Measurements from ENCODE around the gene NATD1. TPM values are rescaled to one million over a fixed set of nuclear protein-coding genes. Genes with fewer than 3 reads are reported as not detected.

NATD1 gene
- total RNA-seq, 2 experiments from 2014 or later, result 3.0 to 3.2 TPM

DNA sequence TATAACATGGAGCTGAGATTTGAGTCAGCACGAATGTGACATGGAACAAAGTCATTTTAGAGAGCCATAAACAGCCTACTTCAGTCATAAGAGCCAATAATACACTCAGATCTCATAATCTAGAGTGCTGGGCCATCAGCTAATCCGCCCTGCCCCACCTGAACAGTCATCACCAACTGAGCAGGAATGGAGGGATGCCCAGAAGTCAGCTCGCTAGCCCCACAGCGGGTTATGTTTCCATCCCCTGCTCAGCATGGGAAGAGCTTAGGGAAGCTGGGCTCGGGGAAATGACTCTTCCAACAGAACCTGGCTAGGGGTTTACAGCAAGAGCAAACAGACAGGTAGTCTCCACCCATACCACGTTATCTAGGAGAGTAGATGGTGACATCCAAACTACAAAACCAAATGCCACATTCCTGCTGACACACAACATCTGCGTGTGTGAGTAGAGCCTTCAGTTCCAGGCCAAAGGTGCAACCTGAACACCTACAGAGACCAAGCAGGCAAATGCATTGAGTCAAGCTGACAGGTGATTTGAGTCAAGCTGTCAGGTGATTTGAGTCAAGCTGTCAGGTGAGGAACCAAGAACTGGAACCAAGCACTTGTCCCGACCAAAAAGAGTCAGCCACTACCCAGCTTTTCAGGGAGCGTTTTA is 41.3 kb downstream of the NATD1 start:
- CTCF ChIA-PET, result interaction anchor here (0.8 to 1.7 kb wide), 4 partner anchors 10 to 28 kb away, joined by 3 to 6 read pairs (median 3); no protein-coding TSS in a partner anchor
- DNase-seq, result no peak
- POLR2A ChIA-PET, result no interaction called here
- H3K27ac Mint-ChIP-seq, result peak overlapping the region; percentile 46
- H3K9me3 Mint-ChIP-seq, result no peaks in the 10 kb centered on the region
- H3K36me3 Mint-ChIP-seq (ENCODE audit: low read depth), result peaks cover 26% of the 10 kb centered on the region
- H3K4me3 Mint-ChIP-seq, result peak overlapping the region; percentile 97
- H3K4me1 Mint-ChIP-seq, result peaks cover 52% of the 10 kb centered on the region
- H3K27me3 Mint-ChIP-seq, result no peaks in the 10 kb centered on the region

DNA sequence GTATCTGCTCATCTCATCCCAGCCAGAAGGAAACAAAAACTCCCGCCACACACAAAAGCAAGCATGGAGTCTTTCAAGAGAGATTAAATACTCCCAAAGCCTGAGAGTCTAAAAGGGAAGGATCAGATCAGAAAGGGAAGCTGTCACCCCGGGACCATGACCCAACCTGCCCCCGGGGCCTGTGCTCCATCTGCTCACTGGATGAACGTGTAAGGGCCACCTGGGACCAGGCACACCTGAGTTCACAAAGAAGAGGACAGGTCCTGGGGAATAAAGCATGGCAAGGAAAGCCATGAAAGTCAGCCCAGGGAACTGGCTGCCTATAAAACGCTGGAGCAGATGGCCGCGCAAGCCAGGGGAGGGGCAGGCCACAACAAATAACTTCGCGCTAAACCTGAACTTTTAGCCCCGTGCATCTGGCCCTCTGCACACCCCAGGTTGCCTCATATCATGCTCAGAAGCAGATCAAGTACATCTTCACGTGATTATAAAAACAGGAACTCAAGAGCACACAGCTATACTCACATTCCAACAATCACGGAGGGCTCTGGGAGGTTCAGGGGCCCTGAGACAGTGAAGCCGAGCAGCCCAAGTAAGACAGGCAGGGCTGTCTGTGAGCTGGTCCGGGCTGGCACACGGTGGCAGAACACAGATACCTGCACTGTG is 42.7 kb downstream of the NATD1 start:
- ChIA-PET CTCF (interaction anchor here (1.7 kb wide), 1 partner anchor 20 kb away, joined by 6 read pairs; no protein-coding TSS in a partner anchor), POLR2A (no interaction called here)
- Mint-ChIP-seq H3K27ac (no peak overlapping the region), H3K9me3 (no peaks in the 10 kb centered on the region), H3K4me3 (no peak overlapping the region), H3K4me1 (peaks cover 42% of the 10 kb centered on the region), H3K27me3 (no peaks in the 10 kb centered on the region), H3K36me3 (ENCODE audit: low read depth) (peaks cover 27% of the 10 kb centered on the region)
- DNase-seq, result no peak

- POLR2A ChIA-PET, result no interaction called here
- CTCF ChIA-PET, result no interaction called here
- no peaks in the 10 kb centered on the region for H3K27me3 Mint-ChIP-seq
- peaks cover 34% of the 10 kb centered on the region for H3K4me1 Mint-ChIP-seq
- H3K9me3 Mint-ChIP-seq, result no peaks in the 10 kb centered on the region
- DNase-seq, result no peak
- H3K36me3 Mint-ChIP-seq (ENCODE audit: low read depth), result peaks cover 27% of the 10 kb centered on the region
- H3K27ac Mint-ChIP-seq, result no peak overlapping the region
- H3K4me3 Mint-ChIP-seq, result no peak overlapping the region
These were observed 43.6 kb downstream of the NATD1 start for GRCh38 chr17:21209511-21210175.

GRCh38 chr17:21208352-21208751 is 44.9 kb downstream of the NATD1 start:
- peaks cover 32% of the 10 kb centered on the region for H3K4me1 Mint-ChIP-seq
- ChIA-PET CTCF (interaction anchor here (0.6 kb wide), 1 partner anchor 127 kb away, joined by 3 read pairs; no protein-coding TSS in a partner anchor), POLR2A (no interaction called here)
- H3K4me3 Mint-ChIP-seq, result no peak overlapping the region
- H3K36me3 Mint-ChIP-seq (ENCODE audit: low read depth), result peaks cover 26% of the 10 kb centered on the region
- no peaks in the 10 kb centered on the region for H3K9me3 Mint-ChIP-seq
- H3K27me3 Mint-ChIP-seq, result no peaks in the 10 kb centered on the region
- H3K27ac Mint-ChIP-seq, result no peak overlapping the region
- no peak for DNase-seq

GRCh38 chr17:21204935-21205334 is 48.3 kb downstream of the NATD1 start:
- peaks cover 7% of the 10 kb centered on the region for H3K4me1 Mint-ChIP-seq
- no peak overlapping the region for H3K27ac Mint-ChIP-seq
- H3K27me3 Mint-ChIP-seq, result no peaks in the 10 kb centered on the region
- no peak overlapping the region for H3K4me3 Mint-ChIP-seq
- no peaks in the 10 kb centered on the region for H3K9me3 Mint-ChIP-seq
- ChIA-PET POLR2A (no interaction called here), CTCF (no interaction called here)
- peaks cover 15% of the 10 kb centered on the region for H3K36me3 Mint-ChIP-seq (ENCODE audit: low read depth)
- no peak for DNase-seq

GRCh38 chr17:21202512-21202911 is 50.7 kb downstream of the NATD1 start:
- no peak for DNase-seq
- no peak overlapping the region for H3K4me3 Mint-ChIP-seq
- H3K27me3 Mint-ChIP-seq, result no peaks in the 10 kb centered on the region
- CTCF ChIA-PET, result interaction anchor here (1.0 kb wide), 1 partner anchor 15 kb away, joined by 4 read pairs; no protein-coding TSS in a partner anchor
- POLR2A ChIA-PET, result no interaction called here
- peaks cover 5% of the 10 kb centered on the region for H3K4me1 Mint-ChIP-seq
- H3K36me3 Mint-ChIP-seq (ENCODE audit: low read depth), result peaks cover 19% of the 10 kb centered on the region
- H3K27ac Mint-ChIP-seq, result no peak overlapping the region
- no peaks in the 10 kb centered on the region for H3K9me3 Mint-ChIP-seq

DNA sequence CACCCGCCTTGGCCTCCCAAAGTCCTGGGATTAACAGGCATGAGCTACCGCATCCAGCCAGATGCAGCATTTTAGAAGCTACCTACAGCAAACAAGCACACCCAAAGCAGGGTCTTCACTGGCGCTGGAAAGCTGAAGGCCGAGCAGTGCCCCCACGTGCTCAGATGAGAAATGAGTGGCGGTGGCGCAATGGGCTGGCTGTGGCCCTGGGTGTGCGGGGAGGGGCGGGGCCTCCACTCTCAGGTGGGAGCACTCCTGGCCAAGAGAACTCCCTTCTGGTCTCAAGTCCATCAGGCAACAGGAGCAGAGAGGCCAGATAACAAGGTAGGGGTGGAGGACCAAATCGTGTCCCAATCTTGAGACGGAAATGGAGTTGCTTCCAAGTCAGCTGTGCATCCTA is 51.3 kb downstream of the NATD1 start:
- H3K36me3 Mint-ChIP-seq (ENCODE audit: low read depth), result peaks cover 23% of the 10 kb centered on the region
- CTCF ChIA-PET, result interaction anchor here (1.8 kb wide), 1 partner anchor 11 kb away, joined by 4 read pairs; no protein-coding TSS in a partner anchor
- no peaks in the 10 kb centered on the region for H3K9me3 Mint-ChIP-seq
- H3K27me3 Mint-ChIP-seq, result no peaks in the 10 kb centered on the region
- H3K27ac Mint-ChIP-seq, result no peak overlapping the region
- no peak for DNase-seq
- H3K4me3 Mint-ChIP-seq, result no peak overlapping the region
- POLR2A ChIA-PET, result no interaction called here
- peaks cover 5% of the 10 kb centered on the region for H3K4me1 Mint-ChIP-seq

GRCh38 chr17:21201298-21201595 is 52.0 kb downstream of the NATD1 start:
- POLR2A ChIA-PET, result no interaction called here
- Mint-ChIP-seq H3K4me1 (peaks cover 5% of the 10 kb centered on the region), H3K36me3 (ENCODE audit: low read depth) (peaks cover 25% of the 10 kb centered on the region), H3K9me3 (no peaks in the 10 kb centered on the region), H3K27ac (no peak overlapping the region), H3K27me3 (no peaks in the 10 kb centered on the region), H3K4me3 (no peak overlapping the region)
- CTCF ChIA-PET, result interaction anchor here (1.8 kb wide), 1 partner anchor 12 kb away, joined by 4 read pairs; no protein-coding TSS in a partner anchor
- DNase-seq, result no peak

DNA sequence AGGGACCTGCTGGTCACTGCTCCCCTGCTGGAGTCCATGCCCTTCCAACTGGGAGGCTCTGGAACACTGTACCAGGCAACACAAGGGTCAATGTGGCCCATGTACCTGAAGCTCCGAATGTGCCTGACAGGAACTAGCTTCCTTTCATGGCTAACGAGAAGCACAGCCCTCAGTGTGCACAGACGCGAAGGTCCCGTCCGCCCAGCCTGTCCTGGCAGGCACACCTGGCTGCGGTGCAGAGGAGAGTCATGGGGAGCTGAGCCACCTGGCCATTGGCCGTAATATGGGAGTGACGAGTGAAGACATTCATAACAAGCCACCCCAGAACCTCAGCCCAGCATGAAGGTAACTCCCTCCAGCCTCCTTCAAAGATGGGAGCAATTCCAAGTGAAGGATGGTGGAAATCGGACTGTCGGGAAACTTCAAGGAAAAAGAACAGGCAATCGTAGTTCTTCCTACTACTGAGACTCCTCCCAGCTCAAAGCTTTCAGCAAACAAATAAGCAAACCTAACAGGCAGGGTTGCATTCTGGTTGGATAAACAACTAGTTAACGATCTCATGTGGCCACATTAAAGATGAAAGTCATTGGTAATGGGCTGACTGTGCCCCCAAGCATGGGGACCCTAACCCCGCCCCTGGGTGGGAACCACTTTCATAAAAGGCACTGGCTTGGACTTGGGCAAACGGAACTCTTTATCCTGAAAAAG is 52.5 kb downstream of the NATD1 start:
- H3K27ac Mint-ChIP-seq, result no peak overlapping the region
- no peaks in the 10 kb centered on the region for H3K9me3 Mint-ChIP-seq
- ChIA-PET CTCF (interaction anchor here (1.8 kb wide), 1 partner anchor 13 kb away, joined by 4 read pairs; no protein-coding TSS in a partner anchor), POLR2A (no interaction called here)
- no peaks in the 10 kb centered on the region for H3K27me3 Mint-ChIP-seq
- H3K4me1 Mint-ChIP-seq, result peaks cover 5% of the 10 kb centered on the region
- no peak for DNase-seq
- H3K36me3 Mint-ChIP-seq (ENCODE audit: low read depth), result peaks cover 25% of the 10 kb centered on the region
- no peak overlapping the region for H3K4me3 Mint-ChIP-seq

DNA sequence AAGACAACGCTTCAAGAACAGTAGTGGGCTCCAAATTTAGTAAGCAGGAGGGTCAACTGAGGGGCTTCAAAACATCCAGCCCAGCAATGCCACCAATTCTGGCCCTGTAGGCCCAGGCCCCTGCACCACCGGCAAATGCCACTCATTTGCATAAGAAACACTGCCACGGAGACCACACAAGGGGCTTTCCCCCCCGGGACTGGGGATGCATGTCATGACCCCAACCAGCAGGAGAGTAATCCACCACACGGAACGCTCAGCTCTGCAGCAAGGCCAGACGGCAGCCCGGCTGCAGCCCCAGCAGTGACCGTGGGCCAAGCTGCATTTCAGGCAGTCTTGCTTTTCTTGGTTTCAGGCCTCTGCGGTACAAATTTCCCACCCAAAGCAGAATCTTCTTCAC is 53.4 kb downstream of the NATD1 start:
- no peaks in the 10 kb centered on the region for H3K9me3 Mint-ChIP-seq
- no peak overlapping the region for H3K27ac Mint-ChIP-seq
- no peak overlapping the region for H3K4me3 Mint-ChIP-seq
- H3K27me3 Mint-ChIP-seq, result no peaks in the 10 kb centered on the region
- ChIA-PET CTCF (interaction anchor here (1.8 kb wide), 1 partner anchor 13 kb away, joined by 4 read pairs; no protein-coding TSS in a partner anchor), POLR2A (no interaction called here)
- no peak for DNase-seq
- peaks cover 25% of the 10 kb centered on the region for H3K36me3 Mint-ChIP-seq (ENCODE audit: low read depth)
- H3K4me1 Mint-ChIP-seq, result peaks cover 5% of the 10 kb centered on the region

GRCh38 chr17:21199311-21199710 is 53.9 kb downstream of the NATD1 start:
- CTCF ChIA-PET, result no interaction called here
- H3K27ac Mint-ChIP-seq, result no peak overlapping the region
- no peak for DNase-seq
- H3K4me1 Mint-ChIP-seq, result peaks cover 5% of the 10 kb centered on the region
- no peaks in the 10 kb centered on the region for H3K27me3 Mint-ChIP-seq
- H3K9me3 Mint-ChIP-seq, result no peaks in the 10 kb centered on the region
- H3K36me3 Mint-ChIP-seq (ENCODE audit: low read depth), result peaks cover 28% of the 10 kb centered on the region
- POLR2A ChIA-PET, result no interaction called here
- H3K4me3 Mint-ChIP-seq, result no peak overlapping the region

DNA sequence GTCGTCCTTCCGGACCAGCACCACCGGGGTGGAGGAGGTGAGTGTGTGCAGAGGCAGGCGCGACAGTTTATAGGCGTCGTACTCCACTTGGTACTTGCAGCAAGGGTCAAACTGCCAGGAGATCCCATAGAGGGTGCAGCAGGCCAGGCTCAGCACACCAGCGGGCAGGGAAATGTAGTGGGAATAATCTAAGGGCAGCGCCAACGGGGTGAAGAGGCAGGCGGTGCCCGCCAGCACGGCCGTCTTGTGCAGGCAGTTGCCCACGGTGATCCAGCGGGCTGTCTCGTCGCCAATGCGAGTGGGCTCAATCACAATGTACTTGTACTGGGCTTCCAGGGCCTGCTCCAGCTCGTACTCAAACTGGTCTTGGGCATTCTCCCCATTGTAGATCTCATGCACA is 54.8 kb downstream of the NATD1 start:
- H3K9me3 Mint-ChIP-seq, result no peaks in the 10 kb centered on the region
- no peaks in the 10 kb centered on the region for H3K27me3 Mint-ChIP-seq
- DNase-seq, result no peak
- peaks cover 7% of the 10 kb centered on the region for H3K4me1 Mint-ChIP-seq
- peaks cover 32% of the 10 kb centered on the region for H3K36me3 Mint-ChIP-seq (ENCODE audit: low read depth)
- no peak overlapping the region for H3K27ac Mint-ChIP-seq
- no peak overlapping the region for H3K4me3 Mint-ChIP-seq
- CTCF ChIA-PET, result interaction anchor here (0.8 to 1.1 kb wide), 2 partner anchors 9 to 13 kb away, joined by 3 read pairs; no protein-coding TSS in a partner anchor
- POLR2A ChIA-PET, result interaction anchor here (0.5 kb wide), 1 partner anchor 352 kb away, joined by 5 read pairs; no protein-coding TSS in a partner anchor
